GM19238 (cell line): ENCODE measurements around the gene HTD2.
"Not testable (repeated sequence)": the region's sequence is repeated elsewhere in the genome, so short reads cannot be mapped to it uniquely, and the experiment has no call there.

Experiments
- DNase-seq: peaks from one replicate; pipeline ENCODE4 v3.0.0; 2011; ENCODE audit warnings: low spot score; ENCODE audit not compliant: insufficient read length

HTD2 gene

DNA sequence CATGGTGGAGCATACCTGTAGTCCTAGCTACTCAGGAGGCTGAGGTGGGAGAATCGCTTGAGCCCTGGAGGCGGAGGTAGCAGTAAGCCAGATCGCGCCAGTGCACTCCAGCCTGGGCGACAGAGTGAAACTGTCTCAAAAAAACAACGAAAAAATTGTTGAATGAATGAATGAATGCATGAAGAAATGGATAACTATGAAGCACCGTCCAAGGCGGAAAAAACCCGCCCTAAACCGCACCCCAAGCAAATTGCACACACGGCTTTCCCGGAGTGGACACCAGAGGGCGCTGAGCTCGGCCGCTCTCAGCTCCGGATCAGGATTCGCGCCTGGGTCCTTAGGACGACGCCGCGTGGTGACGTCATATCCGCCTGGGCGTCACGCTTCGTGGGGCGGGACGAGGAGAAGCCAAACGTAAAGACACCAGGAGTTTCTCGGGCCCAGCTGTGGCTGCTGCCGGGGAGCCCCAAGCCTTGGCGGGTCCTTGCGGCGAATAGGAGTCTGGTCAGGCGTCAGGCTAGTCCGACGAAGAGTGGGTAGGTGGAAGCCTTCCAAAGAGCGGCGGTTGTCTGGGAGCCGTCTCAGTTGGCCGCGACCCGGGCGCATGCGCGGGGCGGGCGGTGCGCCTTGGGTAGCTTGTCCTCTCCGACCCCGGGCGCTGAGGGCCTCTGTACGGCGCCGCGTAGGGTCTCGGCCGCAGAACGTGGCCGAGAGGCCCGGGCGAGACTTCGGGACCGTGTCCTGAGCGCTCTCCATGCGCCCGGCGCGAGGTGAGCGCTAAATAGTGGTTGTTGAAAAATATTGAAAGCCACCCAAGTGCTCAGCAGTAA is at the start of gene HTD2, which contains the start of gene RPP14:
Gene HTD2 (plus strand): TSS at position 639 of the 830 bp plus-strand sequence. CDS start 11,094 bp downstream, outside the sequence.
Gene RPP14 (plus strand): TSS at position 364 of the 830 bp plus-strand sequence. CDS start 4,085 bp downstream, outside the sequence.
- DNase-seq = peak; percentile 83

DNA sequence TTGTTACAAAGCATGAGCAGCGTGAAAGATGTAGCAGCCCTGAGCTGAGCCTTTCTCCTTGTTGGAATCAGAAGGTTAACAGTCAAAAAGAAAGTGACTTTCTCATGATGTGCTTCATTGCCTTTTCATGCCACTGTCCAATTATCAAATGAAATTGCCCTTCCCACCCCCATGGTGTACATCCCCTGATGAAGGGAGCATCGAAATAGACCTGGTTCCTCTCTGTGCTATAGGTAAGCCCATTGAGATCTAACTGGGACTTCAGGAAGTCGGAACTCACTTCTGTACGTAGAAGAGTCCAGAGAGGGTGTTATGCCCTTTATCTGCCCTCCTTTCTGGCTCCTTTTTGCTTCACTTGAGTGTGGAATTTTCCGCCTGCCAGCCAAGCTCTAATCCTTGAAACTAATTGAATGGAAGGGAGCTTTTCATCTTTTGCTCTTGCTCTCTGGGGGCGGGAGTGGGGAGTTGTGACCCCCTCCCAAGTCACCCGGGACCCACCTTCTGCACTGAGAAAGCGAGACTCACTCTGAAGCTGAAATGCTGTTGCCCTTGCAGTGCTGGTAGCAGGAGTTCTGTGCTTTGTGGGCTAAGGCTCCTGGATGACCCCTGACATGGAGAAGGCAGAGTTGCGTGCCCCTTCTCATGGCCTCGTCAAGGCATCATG is 47.8 kb upstream of the HTD2 start:
- DNase-seq = no peak

DNA sequence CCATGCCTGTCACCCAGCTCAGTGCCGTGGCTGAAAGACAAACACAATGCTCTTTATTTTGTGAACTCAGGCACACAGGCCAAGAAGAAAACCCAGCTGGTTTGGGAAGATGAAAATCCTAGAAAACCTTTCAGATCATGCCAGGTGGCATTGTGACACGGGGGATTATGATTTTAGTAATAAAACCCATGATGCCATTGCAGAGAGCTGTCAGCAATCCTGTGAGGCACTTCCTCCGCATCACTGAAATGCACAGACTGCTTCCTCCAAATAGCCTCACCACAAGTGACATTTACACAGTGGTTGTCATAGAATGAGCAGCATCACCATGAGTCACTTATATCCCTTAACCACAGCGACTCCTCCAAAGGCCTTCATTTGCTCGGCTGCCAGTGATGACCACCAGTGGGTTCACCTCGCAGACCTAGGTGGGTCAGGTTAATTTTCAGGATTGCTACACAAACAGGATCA is 46.0 kb upstream of the HTD2 start:
- no peak for DNase-seq

DNA sequence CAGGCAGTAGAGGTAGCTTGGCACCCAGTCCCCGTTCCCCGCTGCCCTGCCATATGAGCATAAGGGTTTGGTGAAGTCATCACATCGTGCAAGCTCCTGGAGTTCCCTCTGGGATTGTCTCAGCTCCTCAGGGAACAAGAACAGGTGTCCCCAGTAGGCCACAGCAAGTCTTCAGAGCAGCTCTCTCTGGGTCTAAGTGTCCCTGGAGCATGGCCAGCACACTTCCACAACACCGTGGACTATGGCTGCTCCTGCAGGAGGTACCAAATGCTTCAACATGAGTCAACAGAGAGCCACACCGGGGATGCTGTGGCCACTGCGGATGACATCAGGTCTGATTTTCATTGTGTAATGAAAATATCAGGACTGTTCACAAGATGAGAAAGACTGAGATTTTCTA is 45.6 kb upstream of the HTD2 start:
- DNase-seq = no peak

DNA sequence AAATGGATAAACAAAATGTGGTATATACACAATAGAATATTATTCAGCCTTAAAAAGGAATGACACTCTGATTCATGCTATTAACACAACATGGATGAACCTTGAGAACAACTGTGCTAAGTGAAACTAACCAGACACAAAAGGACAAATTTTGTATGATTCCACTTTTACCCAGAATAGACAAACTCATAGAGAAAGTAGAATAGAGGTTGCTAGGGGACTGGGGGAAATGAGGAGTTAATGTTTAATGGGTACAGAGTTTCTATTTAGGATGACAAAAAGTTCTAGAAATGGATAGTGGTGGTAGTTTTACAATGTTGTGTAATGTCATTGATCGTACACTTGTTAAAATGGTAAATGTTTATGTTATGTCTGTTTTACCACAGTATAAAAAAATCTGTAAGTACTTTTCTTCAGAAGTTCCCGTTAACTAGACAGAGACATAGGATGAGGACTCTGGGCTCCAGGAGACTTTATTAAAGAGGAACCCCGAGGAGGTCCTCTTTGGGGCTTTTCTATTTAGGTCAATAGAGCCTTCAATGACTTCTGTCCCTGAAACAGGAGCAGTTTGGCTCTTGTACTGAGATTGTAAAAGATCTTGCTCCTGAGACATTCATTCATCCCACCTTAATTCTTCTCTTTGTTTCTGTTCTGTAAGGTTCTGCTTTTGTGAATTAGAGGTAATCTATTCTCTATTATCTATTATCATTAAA is 44.2 kb upstream of the HTD2 start:
- DNase-seq = peak; percentile 17

DNA sequence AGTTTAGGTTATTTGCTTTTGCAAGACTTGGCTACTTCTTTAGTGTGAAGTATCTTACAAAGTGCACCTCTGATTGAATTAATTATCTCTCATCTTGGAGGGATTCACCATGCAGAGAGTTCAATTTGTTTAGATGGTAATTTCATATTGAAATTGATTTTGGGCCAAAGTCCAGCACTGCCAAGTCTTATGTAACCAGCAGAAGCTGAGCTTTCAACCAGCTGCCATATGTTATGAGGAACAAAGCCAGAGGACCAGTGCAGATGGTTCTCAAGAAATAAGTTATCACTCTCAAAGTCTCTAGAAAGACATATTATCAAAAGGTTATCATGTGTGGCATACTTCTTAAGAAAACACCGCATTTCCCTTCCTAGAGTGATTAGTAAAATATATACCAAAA is 39.7 kb upstream of the HTD2 start:
- DNase-seq = no peak

DNA sequence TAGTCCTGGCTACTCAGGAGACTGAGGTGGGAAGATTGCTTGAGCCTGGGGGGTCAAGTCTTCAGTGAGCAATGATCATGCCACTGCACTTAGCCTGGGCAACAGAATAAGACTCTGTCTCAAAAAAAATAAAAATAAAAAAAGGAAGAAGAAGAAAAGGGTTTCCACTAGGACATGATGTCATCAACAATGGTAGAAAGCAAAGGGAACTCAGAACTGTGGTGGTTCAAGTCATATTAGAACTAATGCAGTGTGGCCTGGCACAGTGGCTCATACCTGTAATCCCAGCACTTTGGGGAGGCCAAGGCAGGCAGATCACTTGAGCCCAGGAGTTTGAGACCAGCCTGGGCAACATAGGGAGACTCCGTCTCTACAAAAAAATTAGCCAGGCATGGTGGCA is 38.8 kb upstream of the HTD2 start:
- not testable (repeated sequence) for DNase-seq

DNA sequence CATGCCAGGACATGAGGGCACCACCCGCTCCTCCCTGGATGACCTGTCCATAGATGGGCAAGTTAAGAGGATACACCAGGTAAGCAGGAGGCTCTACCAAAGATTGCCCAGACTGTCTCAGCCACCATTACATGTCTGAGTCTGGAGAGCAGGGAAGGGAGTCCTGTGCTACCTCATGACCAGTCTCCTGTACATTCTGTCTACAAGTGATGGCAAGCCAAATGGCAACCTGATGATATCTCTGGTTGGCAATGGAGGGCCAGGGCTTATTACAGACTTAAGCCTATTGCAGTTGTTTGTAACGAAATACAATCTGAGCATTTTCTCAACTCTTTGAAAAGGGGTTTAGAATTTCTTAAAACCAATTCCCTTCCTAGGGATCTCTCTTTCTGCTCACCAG is 37.0 kb upstream of the HTD2 start:
- DNase-seq = no peak

DNA sequence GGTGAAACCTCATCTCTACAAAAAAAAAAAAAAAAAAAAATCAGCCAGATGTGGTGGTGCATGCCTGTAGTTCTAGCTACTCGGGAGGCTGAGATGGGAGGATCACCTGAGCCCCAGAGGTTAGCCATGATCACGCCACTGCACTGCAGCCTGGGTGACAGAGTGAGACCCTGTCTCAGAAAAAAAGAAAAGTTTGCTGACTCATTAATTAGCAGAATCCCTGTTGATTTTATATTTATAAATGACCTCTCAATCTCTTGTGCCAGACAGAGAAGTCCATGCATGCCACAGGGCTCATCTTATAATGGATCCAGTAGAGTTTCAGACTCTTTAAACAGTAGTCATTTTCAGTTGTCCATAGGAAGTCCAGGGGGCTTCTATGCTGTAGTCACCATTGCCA is 35.8 kb upstream of the HTD2 start:
- no peak for DNase-seq

DNA sequence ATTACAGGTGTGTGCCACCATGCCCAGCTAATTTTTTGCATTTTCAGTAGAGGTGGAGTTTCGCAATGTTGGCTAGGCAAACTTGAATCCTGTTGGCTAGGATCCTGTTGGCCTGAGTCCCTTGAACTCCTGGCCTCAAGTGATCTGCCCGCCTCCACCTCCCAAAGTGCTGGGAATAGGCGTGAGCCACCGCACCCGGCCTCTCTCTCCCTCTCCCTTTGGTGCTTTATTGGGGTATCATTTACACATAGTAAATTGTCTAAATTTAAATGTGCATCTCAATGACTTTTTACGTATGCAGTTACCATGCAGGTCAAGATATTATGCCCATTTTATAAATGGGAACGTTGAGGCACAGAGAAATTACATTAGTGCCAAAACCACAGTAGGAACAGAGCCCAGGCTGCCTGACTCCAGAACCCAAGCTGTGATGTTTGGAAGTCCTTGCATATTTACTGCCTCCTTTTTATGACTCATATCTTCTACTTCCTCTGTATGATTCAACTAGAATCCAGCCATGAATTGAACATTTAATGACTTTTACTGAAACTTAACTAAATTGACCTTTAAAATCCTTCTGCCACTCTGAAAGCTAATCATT is 34.3 kb upstream of the HTD2 start:
- DNase-seq = no peak

DNA sequence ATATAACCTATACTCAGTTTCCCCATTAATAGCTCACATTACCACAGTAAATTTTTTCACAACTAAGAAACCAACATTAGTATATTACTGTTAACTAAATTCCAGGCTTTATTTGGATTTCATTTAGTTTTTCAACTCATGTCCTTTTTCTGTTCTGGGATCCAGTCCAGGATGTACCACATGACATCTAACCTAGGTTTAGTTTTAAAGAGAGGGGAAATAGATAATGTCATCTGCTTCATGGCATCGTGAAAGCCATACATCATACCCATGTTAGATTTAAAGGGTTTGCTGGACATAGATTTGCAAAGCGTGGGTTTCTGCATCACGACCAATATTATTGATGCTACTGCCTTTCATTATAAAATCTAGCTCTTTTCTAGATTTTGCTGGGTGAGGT is 33.4 kb upstream of the HTD2 start:
- no peak for DNase-seq

DNA sequence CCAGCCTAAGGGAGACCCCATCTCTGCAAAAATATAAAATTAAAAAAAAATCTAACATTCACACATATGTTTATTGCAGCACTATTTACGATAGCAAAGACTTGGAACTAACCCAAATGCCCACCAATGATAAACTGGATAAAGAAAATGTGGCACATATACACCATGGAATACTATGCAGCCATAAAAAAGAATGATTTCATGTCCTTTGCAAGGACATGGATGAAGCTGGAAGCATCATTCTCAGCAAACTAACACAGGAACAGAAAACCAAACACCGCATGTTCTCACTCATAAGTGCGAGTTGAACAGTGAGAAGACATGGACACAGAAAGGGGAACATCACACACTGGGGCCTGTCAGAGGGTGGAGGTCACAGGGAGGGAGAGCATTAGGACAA is 33.0 kb upstream of the HTD2 start:
- DNase-seq = not testable (repeated sequence)

DNA sequence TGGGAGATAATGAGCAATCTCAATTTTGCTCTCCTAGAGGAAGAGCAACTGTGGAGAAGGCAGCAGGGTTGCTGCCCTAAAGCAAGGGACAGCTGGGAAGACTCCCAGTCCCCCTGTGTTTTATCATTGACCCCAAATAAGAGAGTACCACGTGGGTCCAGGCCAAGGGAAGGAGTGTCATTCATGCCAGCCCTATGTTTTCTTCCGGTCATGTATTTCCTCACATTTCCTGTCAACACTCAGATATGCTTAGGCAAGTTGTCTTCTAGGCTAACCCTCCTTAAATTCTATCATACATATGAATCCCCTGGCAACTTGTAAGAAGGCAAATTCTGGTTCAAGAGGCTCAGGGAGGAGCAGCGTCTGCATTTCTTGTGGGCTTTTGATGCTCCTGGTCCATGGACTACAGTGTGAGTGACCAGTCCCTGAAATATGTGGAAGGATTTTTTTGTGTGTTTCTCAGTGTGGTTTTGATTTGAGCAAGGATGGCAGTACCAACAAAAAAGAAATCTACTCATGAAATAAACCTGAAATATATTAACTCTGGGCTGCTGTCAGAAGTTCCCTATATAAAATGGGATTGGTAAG is 32.2 kb upstream of the HTD2 start:
- DNase-seq = no peak

DNA sequence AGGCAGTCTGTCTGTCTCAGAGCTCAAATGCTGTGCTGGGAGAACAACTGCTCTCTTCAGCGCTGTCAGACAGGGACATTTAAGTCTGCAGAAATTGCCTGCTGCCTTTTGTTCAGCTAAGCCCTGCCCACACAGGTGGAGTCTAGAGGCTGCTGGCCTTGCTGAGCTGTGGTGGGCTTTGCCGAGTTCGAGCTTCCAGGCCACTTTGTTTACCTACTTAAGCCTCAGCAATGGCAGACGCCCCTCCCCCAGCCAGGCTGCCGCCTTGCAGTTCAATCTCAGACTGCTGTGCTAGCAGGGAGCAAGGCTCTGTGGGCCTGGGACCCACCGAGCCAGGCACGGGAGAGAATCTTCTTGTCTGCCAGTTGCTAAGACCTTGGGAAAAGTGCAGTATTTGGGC is 25.3 kb upstream of the HTD2 start:
- DNase-seq = no peak

DNA sequence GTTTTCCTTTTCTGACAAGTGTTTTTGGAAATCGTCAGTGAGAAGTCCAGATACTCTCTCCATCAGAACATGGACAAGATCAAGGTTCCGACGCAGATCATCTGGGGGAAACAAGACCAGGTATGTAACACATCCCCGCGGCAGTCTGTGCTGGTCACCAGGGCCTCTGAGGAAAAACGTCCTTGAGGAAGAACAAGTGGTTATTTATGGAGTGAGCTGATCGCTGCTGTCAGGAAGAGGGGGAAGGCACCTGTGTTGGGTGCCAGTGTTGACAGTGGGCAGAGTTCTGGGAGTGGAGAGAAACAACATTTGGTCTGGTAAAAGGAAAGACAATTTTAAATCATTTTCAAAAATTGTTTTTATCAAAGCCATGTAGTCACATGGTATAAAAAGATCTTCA is 21.0 kb upstream of the HTD2 start:
- DNase-seq = no peak

DNA sequence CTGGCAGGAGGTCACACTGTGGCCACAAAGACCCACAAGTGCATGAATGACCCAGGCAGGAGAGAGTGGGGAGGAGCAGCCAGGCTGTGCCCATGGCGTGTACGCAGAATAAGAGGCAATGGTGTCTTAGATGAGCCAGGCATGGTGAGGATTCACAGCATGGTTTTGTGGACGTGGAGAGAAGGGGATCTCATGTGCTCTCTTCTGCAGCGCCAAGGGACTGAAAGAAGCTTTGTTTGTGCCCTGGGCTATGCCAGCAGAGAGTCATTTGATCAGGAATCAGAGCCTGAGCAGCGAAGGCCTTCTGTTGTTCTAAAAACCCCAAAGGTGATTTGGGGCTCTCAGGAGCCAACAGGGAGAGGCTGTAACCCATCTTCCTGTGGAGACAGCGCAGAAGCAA is 19.0 kb upstream of the HTD2 start:
- no peak for DNase-seq

DNA sequence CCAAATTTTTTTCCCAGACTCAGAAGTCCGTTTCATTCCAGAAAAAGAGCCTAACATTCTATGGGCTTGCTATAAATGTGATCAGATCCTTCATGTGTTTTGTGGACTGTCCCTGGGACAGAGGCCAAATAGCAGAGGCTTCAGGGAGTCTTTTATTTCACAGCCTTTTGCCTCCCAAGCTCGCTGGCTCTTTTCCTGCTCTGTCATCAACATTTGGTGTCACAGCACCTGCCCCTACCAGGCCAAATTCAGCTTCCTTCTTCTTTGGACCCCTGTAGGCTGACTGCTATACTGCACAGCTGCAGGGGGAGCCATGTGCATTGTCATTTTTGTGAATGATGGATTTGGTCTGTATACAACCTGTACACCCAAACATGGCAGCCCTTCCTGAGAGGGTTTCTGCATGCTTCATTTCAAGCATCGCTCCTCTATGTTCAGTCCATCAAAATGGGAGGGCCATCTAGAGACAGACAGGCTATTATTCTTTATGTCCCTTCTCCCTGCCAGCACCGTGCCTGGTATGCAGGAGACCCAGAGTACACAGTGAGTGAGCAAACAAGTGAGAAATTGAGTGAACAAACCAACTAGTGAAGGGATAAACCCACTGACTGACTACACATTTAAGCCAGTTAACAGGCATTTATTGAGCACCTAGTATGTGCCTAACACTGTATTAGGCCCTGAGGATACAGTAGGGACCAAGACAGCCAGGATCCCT is 18.1 kb upstream of the HTD2 start:
- DNase-seq = no peak

DNA sequence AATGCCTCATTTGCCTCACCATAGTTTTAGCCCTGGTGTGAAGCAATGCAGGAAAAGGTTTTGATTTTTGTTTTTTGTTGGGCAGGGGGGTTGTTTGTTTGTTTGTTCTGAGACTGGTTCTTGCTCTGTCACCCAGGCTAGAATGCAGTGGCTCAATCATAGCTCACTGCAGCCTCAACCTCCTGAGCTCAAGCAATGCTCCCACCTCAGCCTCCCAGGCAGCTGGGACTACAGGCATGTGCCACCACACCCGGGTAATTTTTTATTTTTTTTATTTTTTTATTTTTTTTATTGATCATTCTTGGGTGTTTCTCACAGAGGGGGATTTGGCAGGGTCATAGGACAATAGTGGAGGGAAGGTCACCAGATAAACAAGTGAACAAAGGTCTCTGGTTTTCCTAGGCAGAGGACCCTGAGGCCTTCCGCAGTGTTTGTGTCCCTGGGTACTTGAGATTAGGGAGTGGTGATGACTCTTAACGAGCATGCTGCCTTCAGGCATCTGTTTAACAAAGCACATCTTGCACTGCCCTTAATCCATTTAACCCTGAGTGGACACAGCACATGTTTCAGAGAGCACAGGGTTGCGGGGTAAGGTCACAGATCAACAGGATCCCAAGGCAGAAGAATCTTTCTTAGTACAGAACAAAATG is 17.2 kb upstream of the HTD2 start:
- not testable (repeated sequence) for DNase-seq

DNA sequence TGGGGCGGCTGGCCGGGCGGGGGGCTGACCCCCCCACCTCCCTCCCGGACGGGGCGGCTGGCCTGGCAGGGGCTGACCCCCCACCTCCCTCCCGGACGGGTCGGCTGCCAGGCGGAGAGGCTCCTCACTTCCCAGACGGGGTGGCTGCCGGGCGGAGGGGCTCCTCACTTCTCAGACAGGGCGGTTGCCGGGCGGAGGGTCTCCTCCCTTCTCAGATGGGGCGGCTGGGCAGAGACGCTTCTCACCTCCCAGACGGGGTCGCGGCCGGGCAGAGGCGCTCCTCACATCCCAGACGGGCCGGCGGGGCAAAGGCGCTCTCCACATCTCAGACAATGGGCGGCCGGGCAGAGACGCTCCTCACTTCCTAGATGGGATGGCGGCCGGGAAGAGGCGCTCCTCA is 15.9 kb upstream of the HTD2 start:
- not testable (repeated sequence) for DNase-seq
